ENCODE results near the gene CHSY3.

Gene CHSY3

DNA sequence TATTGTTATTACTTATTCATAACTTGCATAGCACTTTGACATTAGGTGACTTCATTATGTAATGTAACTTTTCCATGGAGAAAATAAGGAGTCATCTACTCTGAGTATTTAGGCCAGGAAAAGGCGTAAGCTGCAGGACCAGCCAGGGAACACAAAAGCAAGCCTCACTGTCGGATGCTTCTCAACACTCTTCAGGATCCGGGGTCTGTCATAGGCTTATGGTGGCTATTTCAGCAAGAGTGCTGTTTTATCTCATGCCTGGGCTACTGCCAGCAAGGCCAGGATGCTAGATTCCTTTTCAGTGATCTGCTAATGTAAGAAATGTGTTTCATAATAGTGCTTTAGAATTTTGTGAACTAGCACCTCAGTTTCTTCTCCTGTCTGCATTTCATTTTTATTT is 162.4 kb downstream of the CHSY3 start:
- Histone ChIP-seq H3K4me1 (ENCODE audit: control insufficient read depth, insufficient read depth, low read length) (no peaks in the 10 kb centered on the region), H3K36me3 (ENCODE audit: control insufficient read depth in 2 of 2, insufficient read depth in 1 of 2, low read length in 2 of 2) (no peaks in the 10 kb centered on the region), H3K9me3 (ENCODE audit: control insufficient read depth, insufficient read depth, low read depth, low read length) (no peaks in the 10 kb centered on the region), H3K4me3 (ENCODE audit: low read depth, low read length) (no peak overlapping the region), H3K27ac (ENCODE audit: extremely low read depth, low read depth, low read length) (no peak overlapping the region)
- CTCF ChIA-PET = interaction anchor here (0.6 kb wide), 1 partner anchor 43 kb away, joined by 3 read pairs; no protein-coding TSS in a partner anchor
- TF ChIP-seq ZNF274 (IDR thresholded peaks at IDR 0.05; ENCODE audit: low read length) (no peak), ZNF274 (tag by site-specific recombination; IDR thresholded peaks at IDR 0.05; ENCODE audit: borderline replicate concordance) (no peak), ZNF112 (tag by site-specific recombination; IDR thresholded peaks at IDR 0.05) (no peak), ZSCAN30 (tag by site-specific recombination; IDR thresholded peaks at IDR 0.05) (no peak), ZNF354C (tag by site-specific recombination; IDR thresholded peaks at IDR 0.05; ENCODE audit: borderline replicate concordance, low read depth) (no peak), TCF7L2 (IDR thresholded peaks at IDR 0.05; ENCODE audit: borderline replicate concordance, low read depth, low read length) (no peak), ZNF433 (tag by site-specific recombination; IDR thresholded peaks at IDR 0.05; ENCODE audit: low read depth) (no peak), ZNF837 (tag by site-specific recombination; IDR thresholded peaks at IDR 0.05) (no peak), ZNF341 (tag by site-specific recombination; IDR thresholded peaks at IDR 0.05; ENCODE audit: low read depth) (no peak), ZNF548 (tag by site-specific recombination; IDR thresholded peaks at IDR 0.05) (no peak), ZNF214 (tag by site-specific recombination; IDR thresholded peaks at IDR 0.05; ENCODE audit: borderline replicate concordance) (no peak), MYNN (tag by site-specific recombination; IDR thresholded peaks at IDR 0.05; ENCODE audit: borderline replicate concordance) (no peak)
- TF ChIP-seq, protein P1, sequence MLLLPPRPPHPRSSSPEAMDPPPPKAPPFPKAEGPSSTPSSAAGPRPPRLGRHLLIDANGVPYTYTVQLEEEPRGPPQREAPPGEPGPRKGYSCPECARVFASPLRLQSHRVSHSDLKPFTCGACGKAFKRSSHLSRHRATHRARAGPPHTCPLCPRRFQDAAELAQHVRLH (tag by site-specific recombination; IDR thresholded peaks at IDR 0.05) = no peak
- TF ChIP-seq, protein P2, sequence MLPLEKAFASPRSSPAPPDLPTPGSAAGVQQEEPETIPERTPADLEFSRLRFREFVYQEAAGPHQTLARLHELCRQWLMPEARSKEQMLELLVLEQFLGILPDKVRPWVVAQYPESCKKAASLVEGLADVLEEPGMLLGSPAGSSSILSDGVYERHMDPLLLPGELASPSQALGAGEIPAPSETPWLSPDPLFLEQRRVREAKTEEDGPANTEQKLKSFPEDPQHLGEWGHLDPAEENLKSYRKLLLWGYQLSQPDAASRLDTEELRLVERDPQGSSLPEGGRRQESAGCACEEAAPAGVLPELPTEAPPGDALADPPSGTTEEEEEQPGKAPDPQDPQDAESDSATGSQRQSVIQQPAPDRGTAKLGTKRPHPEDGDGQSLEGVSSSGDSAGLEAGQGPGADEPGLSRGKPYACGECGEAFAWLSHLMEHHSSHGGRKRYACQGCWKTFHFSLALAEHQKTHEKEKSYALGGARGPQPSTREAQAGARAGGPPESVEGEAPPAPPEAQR (tag by site-specific recombination; IDR thresholded peaks at IDR 0.05) = no peak
- TF ChIP-seq, protein P3, sequence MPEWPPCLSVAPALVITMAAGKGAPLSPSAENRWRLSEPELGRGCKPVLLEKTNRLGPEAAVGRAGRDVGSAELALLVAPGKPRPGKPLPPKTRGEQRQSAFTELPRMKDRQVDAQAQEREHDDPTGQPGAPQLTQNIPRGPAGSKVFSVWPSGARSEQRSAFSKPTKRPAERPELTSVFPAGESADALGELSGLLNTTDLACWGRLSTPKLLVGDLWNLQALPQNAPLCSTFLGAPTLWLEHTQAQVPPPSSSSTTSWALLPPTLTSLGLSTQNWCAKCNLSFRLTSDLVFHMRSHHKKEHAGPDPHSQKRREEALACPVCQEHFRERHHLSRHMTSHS (tag by site-specific recombination; IDR thresholded peaks at IDR 0.05) = no peak
- POLR2A ChIA-PET = no interaction called here

DNA sequence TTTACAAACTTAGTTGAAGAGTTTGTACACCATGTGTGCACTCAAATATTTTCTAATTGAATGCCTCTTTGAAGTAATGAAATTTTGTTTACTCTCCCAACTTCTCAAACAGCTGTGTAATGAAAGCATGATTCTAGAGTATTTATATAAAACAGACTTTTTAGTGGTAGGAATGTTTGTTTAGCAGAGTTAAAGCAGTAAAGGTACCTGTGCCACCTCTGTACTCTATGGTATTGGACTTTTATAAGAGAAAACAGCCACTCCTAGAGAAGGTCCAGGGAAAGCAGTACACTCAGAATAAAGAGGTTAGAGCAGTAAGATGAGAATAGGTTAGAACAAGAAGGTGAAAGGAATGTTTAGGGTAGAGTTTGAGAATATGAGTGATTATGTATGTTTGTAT is 163.1 kb downstream of the CHSY3 start:
- TF ChIP-seq ZBTB8A (tag by site-specific recombination; IDR thresholded peaks at IDR 0.05) = no peak
- TF ChIP-seq, protein P4, sequence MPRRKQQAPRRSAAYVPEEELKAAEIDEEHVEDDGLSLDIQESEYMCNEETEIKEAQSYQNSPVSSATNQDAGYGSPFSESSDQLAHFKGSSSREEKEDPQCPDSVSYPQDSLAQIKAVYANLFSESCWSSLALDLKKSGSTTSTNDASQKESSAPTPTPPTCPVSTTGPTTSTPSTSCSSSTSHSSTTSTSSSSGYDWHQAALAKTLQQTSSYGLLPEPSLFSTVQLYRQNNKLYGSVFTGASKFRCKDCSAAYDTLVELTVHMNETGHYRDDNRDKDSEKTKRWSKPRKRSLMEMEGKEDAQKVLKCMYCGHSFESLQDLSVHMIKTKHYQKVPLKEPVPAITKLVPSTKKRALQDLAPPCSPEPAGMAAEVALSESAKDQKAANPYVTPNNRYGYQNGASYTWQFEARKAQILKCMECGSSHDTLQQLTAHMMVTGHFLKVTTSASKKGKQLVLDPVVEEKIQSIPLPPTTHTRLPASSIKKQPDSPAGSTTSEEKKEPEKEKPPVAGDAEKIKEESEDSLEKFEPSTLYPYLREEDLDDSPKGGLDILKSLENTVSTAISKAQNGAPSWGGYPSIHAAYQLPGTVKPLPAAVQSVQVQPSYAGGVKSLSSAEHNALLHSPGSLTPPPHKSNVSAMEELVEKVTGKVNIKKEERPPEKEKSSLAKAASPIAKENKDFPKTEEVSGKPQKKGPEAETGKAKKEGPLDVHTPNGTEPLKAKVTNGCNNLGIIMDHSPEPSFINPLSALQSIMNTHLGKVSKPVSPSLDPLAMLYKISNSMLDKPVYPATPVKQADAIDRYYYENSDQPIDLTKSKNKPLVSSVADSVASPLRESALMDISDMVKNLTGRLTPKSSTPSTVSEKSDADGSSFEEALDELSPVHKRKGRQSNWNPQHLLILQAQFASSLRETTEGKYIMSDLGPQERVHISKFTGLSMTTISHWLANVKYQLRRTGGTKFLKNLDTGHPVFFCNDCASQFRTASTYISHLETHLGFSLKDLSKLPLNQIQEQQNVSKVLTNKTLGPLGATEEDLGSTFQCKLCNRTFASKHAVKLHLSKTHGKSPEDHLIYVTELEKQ (tag by site-specific recombination; IDR thresholded peaks at IDR 0.05; ENCODE audit: borderline replicate concordance) = no peak
- TF ChIP-seq, protein P5, sequence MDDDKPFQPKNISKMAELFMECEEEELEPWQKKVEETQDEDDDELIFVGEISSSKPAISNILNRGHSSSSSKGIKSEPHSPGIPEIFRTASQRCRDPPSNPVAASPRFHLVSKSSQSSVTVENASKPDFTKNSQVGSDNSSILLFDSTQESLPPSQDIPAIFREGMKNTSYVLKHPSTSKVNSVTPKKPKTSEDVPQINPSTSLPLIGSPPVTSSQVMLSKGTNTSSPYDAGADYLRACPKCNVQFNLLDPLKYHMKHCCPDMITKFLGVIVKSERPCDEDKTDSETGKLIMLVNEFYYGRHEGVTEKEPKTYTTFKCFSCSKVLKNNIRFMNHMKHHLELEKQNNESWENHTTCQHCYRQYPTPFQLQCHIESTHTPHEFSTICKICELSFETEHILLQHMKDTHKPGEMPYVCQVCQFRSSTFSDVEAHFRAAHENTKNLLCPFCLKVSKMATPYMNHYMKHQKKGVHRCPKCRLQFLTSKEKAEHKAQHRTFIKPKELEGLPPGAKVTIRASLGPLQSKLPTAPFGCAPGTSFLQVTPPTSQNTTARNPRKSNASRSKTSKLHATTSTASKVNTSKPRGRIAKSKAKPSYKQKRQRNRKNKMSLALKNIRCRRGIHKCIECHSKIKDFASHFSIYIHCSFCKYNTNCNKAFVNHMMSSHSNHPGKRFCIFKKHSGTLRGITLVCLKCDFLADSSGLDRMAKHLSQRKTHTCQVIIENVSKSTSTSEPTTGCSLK (tag by site-specific recombination; IDR thresholded peaks at IDR 0.05) = no peak
- no peak for TF ChIP-seq ZNF169 (tag by site-specific recombination; IDR thresholded peaks at IDR 0.05)
- POLR2A ChIA-PET = no interaction called here
- no peak overlapping the region for H3K27ac ChIP-seq (ENCODE audit: extremely low read depth, low read depth, low read length)
- CTCF ChIA-PET = no interaction called here
- no peaks in the 10 kb centered on the region for H3K4me1 ChIP-seq (ENCODE audit: control insufficient read depth, insufficient read depth, low read length)
- H3K4me3 ChIP-seq (ENCODE audit: low read depth, low read length) = no peak overlapping the region
- no peaks in the 10 kb centered on the region for H3K9me3 ChIP-seq (ENCODE audit: control insufficient read depth, insufficient read depth, low read depth, low read length)
- H3K36me3 ChIP-seq (ENCODE audit: control insufficient read depth in 2 of 2, insufficient read depth in 1 of 2, low read length in 2 of 2) = no peaks in the 10 kb centered on the region

All from HEK293 (cell line).